K562 (cell line): ENCODE results near the gene ARL16. TPM values are rescaled to one million over a fixed set of nuclear protein-coding genes. Genes with fewer than 3 reads are reported as not detected.

Experiments
- ATAC-seq: fragments of 200-7000 bp; cut with Tn5 transposase; 3 replicates; pipeline ENCODE4 v1.9.1; 2020; ENCODE audit warnings: moderate library complexity
- BruUV-seq: library from RNA; stranded (reverse); fragments of 400-500 nt; replicated peaks from 2 replicates; lab custom pipeline; 2021; lab: Mats Ljungman, UMichigan
- CTCF ChIA-PET: fragments of 300-600 bp; formaldehyde crosslinking; extraction: SDS; loops from one replicate; lab custom pipeline; 2021; ENCODE audit warnings: low intra/inter-chr PET ratio; lab: Yijun Ruan, JAX
- POLR2A ChIA-PET: fragments of 300-600, 350-650 bp; sonication (Branson Sonifier 250); formaldehyde crosslinking; extraction: SDS; loops from one replicate; lab custom pipeline; 2021; ENCODE audit warnings: antibody characterized with exemption, inconsistent platforms; lab: Yijun Ruan, JAX
- DNase-seq, 4 experiments: peaks; one replicate each; pipeline versions ENCODE4 v3.0.0 to v3.0.0-alpha.2; 2011 to 2018; ENCODE audit warnings: low spot score in 3 of 4, mixed read lengths in 3 of 4; ENCODE audit errors: extremely low read depth in 1 of 4
- FAIRE-seq: peaks from 2 replicates; lab custom pipeline; 2011; peaks lifted over from hg19 to GRCh38; lab: Jason Lieb, UNC
- H2AFZ ChIP-seq: 2 replicates; pipeline ENCODE4 v1.6.0; 2011; ENCODE audit warnings: low read depth, low read length, control low read depth, inconsistent platforms
- H3K27ac ChIP-seq: fragments of 200-600 bp; 3 replicates; pipeline ENCODE4 v1.8.0; 2011; ENCODE audit warnings: low read depth, mild to moderate bottlenecking, control low read depth, inconsistent platforms, low read length, moderate library complexity, mixed read lengths; ENCODE audit errors: extremely low read depth
- H3K27me3 ChIP-seq, 2 experiments: fragments of 300-600 bp in 1 of 2; 2 replicates in 1 of 2; 3 replicates in 1 of 2; pipeline versions ENCODE4 v1.6.0 to v1.8.0; 2011; ENCODE audit warnings: inconsistent platforms in 2 of 2, low read length in 2 of 2, mild to moderate bottlenecking in 1 of 2, mixed read lengths in 1 of 2, moderate library complexity in 1 of 2; ENCODE audit not compliant: control insufficient read depth in 2 of 2, insufficient read depth in 2 of 2
- H3K36me3 ChIP-seq: fragments of 300-600 bp; 3 replicates; pipeline ENCODE4 v1.8.0; 2011; ENCODE audit warnings: mild to moderate bottlenecking, low read length, inconsistent platforms; ENCODE audit not compliant: control insufficient read depth, insufficient read depth
- H3K4me1 ChIP-seq, 2 experiments: fragments of 200-600 bp in 1 of 2; replicated peaks in 1 of 2; 2 replicates in 1 of 2; 3 replicates in 1 of 2; pipeline versions ENCODE4 v1.5.1 to v1.8.0; 2011; ENCODE audit warnings: inconsistent platforms in 2 of 2, low read length in 2 of 2, mild to moderate bottlenecking in 1 of 2, mixed read lengths in 1 of 2, moderate library complexity in 1 of 2; ENCODE audit not compliant: control insufficient read depth in 2 of 2, insufficient read depth in 2 of 2
- H3K4me2 ChIP-seq: 2 replicates; pipeline ENCODE4 v1.6.1; 2011; ENCODE audit warnings: low read length, control low read depth, inconsistent platforms, mixed read lengths; ENCODE audit not compliant: insufficient read depth
- H3K4me3 ChIP-seq: fragments of 200-600 bp; sonication (generic), shearing (Covaris generic); 2 replicates; pipeline ENCODE4 v1.5.1; 2016; ENCODE audit warnings: control low read depth, inconsistent platforms
- H3K79me2 ChIP-seq: fragments of 200-600 bp; 3 replicates; pipeline ENCODE4 v1.8.0; 2011; ENCODE audit warnings: low read length, inconsistent platforms; ENCODE audit not compliant: control insufficient read depth, insufficient read depth
- H3K9ac ChIP-seq, 2 experiments: 2 replicates each; pipeline versions ENCODE4 v1.6.0 to v1.6.1; 2011; ENCODE audit warnings: low read depth in 2 of 2, low read length in 2 of 2, control low read depth in 1 of 2, inconsistent platforms in 1 of 2, mild to moderate bottlenecking in 1 of 2, mixed read lengths in 1 of 2; ENCODE audit not compliant: insufficient read depth in 1 of 2
- H3K9me1 ChIP-seq: one replicate; pipeline ENCODE4 v1.6.0; 2011; ENCODE audit warnings: inconsistent platforms, mild to moderate bottlenecking, low read length, moderate library complexity; ENCODE audit not compliant: control insufficient read depth, insufficient read depth
- H3K9me3 ChIP-seq: replicated peaks from 2 replicates; pipeline ENCODE4 v1.5.1; 2011; ENCODE audit warnings: low read depth, low read length, inconsistent platforms; ENCODE audit not compliant: control insufficient read depth, insufficient read depth
- H4K20me1 ChIP-seq: replicated peaks from 2 replicates; pipeline ENCODE4 v1.6.1; 2011; ENCODE audit warnings: low read length, inconsistent platforms, mixed read lengths; ENCODE audit not compliant: control insufficient read depth, insufficient read depth
- HOMEZ ChIP-seq: fragments of 250-450 bp; sonication (Bioruptor Pico); IDR thresholded peaks from 2 replicates; pipeline ENCODE4 v1.4.0; 2020; ENCODE audit warnings: mild to moderate bottlenecking, moderate library complexity
- NR2C2 ChIP-seq, 2 experiments: fragments of 200-800 bp in 1 of 2; sonication (Bioruptor generic) in 1 of 2; sonication (generic) in 1 of 2; formaldehyde crosslinking in 1 of 2; IDR thresholded peaks; 2 replicates each; pipeline versions ENCODE4 v1.6.1 to v1.8.0; 2016 to 2022; ENCODE audit warnings: mild to moderate bottlenecking in 1 of 2, missing compliant biosample characterization in 1 of 2, missing genetic modification characterization in 1 of 2, missing genetic modification reagents in 1 of 2
- POLR2A ChIP-seq: fragments of 450-650 bp; conservative IDR thresholded peaks from 2 replicates; pipeline ENCODE4 v1.6.1; 2016
- POLR2AphosphoS2 ChIP-seq: IDR thresholded peaks from 2 replicates; pipeline ENCODE4 v1.6.1; 2012; ENCODE audit warnings: low read length, improper control_type of control experiment
- TFAP4 ChIP-seq: sonication (generic); formaldehyde crosslinking; IDR thresholded peaks from 2 replicates; pipeline ENCODE4 v1.8.0; 2022; ENCODE audit warnings: missing genetic modification reagents, mild to moderate bottlenecking, moderate library complexity, borderline replicate concordance
- USF2 ChIP-seq: sonication (generic); formaldehyde crosslinking; IDR thresholded peaks from 2 replicates; pipeline ENCODE4 v1.5.0; 2020; ENCODE audit warnings: missing genetic modification reagents
- WGBS: fragments of 100-300 bp; shearing (Covaris generic); methylation state at CpG from one replicate; pipeline ENCODE4 v1.1.6; 2016; ENCODE audit warnings: low coverage, mixed read lengths; ENCODE audit not compliant: insufficient coverage; ENCODE audit errors: missing lambda C conversion rate; 5-methylcytosine and 5-hydroxymethylcytosine counted together
- in situ Hi-C: fragments of 300-500 bp; cut with MboI; formaldehyde crosslinking; loops from 4 replicates; pipeline ENCODE4 v1.15.0; 2018; ENCODE audit warnings: inconsistent platforms, mixed read lengths
- intact Hi-C: fragments of 100-400 bp; cut with micrococcal nuclease; formaldehyde crosslinking; loops from 2 replicates; pipeline ENCODE4 v1.14.2; 2022
- polyA plus RNA-seq, 8 experiments: library from polyadenylated mRNA; depleted of rRNA in 4 of 8; stranded (reverse) in 5 of 8; unstranded in 3 of 8; fragments of >200 nt; fragmentation: Nextera tagmentation in 2 of 8; fragmentation: Illumina TruSeq in 1 of 8; extraction: Ambion mirVana in 2 of 8; extraction: Trizol in 1 of 8; gene quantifications; 2 replicates each; pipeline versions ENCODE4 v1.2.1 to v1.2.3, GENCODE V29; 2011 to 2014; ENCODE audit warnings: inconsistent platforms in 1 of 8, missing spikeins in 1 of 8
- total RNA-seq, 7 experiments: library from RNA; depleted of rRNA in 6 of 7; stranded (reverse); fragments of >200 nt in 6 of 7; fragmentation: Illumina TruSeq in 2 of 7; extraction: Trizol in 2 of 7; gene quantifications; 2 replicates each; pipeline versions ENCODE4 v1.2.1 to v1.2.3, GENCODE V29; 2011 to 2021; ENCODE audit warnings: low replicate concordance in 1 of 7

The ARL16 gene
- total and polyA plus RNA-seq, 9 of the 15 experiments (the other 6 are each of a cell fraction or from before 2014, with no cell fraction given): 5.4 to 32.4 (median 22.6) TPM

DNA sequence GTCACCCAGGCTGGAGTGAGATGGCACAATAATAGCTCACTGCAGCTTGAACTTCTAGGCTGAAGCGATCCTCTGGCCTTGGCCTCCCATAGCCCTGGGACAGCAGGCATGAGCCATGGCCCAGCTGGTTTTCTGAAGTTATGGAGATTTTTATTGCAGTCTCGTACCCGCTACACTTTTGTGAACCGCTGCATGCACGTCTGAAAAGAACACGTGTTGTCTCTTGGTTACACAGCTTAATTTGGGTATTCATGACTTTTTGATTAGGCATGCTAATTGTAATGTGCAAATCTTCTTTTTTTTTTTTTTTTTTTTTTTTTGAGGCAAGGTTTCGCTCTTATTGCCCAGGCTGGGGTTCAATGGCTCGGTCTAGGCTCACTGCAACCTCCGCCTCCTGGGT is 41.8 kb upstream of the ARL16 start (continued):
- TF ChIP-seq USF2 (CRISPR knock-in tag): no peak
- TF ChIP-seq, all 486 proteins: peak for 0

GRCh38 chr17:81723651-81724209 is 40.1 kb upstream of the ARL16 start:
- WGBS: 7% methylated on average over 12 of the region's 12 CpGs
- BruUV-seq: no TSS peak
- no peak for DNase-seq
- H3K4me2 ChIP-seq: peak overlapping the region; percentile 22; the same call in 1 of the 2 replicates
- H3K79me2 ChIP-seq: no peaks in the 10 kb centered on the region
- ChIA-PET CTCF (no interaction called here), POLR2A (interaction anchor here (0.5 to 5.4 kb wide), 3 partner anchors 11 to 131 kb away, joined by 3 to 59 read pairs (median 3); partner anchors contain the start of genes MRPL12 and SLC25A10)
- H3K4me3 ChIP-seq: no peak overlapping the region
- peak; percentile 16 for ATAC-seq
- H3K9ac ChIP-seq: no peak overlapping the region
- H4K20me1 ChIP-seq: no peaks in the 10 kb centered on the region; the same call in 1 of the 2 replicates
- H3K9me1 ChIP-seq: no peaks in the 10 kb centered on the region
- in situ Hi-C loops (no loop called here), intact Hi-C loops (no loop called here)
- no peak overlapping the region for H3K27ac ChIP-seq
- H3K27me3 ChIP-seq: no peaks in the 10 kb centered on the region
- peaks cover 16% of the 10 kb centered on the region; the same call in 1 of the 3 replicates for H3K36me3 ChIP-seq
- FAIRE-seq: peak; percentile 29
- no peak overlapping the region for H2AFZ ChIP-seq
- peaks cover 19 to 56% of the 10 kb centered on the region in 2 experiments for H3K4me1 ChIP-seq
- no peaks in the 10 kb centered on the region for H3K9me3 ChIP-seq
- TF ChIP-seq TFAP4 (CRISPR knock-in tag): peak; percentile 42; the same call in 1 of the 2 replicates
- 0 out of 2 replicates have a peak, but pooled peaks have one; percentile 1 for TF ChIP-seq POLR2AphosphoS2
- TF ChIP-seq NR2C2 (CRISPR knock-in tag; IDR thresholded peaks at IDR 0.05): no peak
- no peak for TF ChIP-seq NR2C2 (tag; IDR thresholded peaks at IDR 0.05)
- no peak for TF ChIP-seq HOMEZ (CRISPR knock-in tag)
- 0 out of 2 replicates have a peak, but pooled peaks have one; percentile 17 for TF ChIP-seq POLR2A
